CD4-positive, CD25-positive, alpha-beta regulatory T cell (primary cell): ENCODE data around the gene ZNF804B. TPM values are rescaled to one million over a fixed set of nuclear protein-coding genes. Genes with fewer than 3 reads are reported as not detected.
A peak's percentile ranks its signal among the peaks of the same experiment; 100 is the strongest.

ENCODE experiments used
- ATAC-seq, 2 donors: fragments of 150-1000 bp; cut with Tn5 transposase; one replicate each; pipeline ENCODE4 v1.10.0; 2021; ENCODE audit warnings: low read depth in 2 of 2, moderate number of reproducible peaks in 2 of 2, moderate library complexity in 1 of 2
- DNase-seq, 3 donors: peaks; one replicate each; pipeline versions ENCODE4 v3.0.0 to v3.0.0-alpha.2; 2012 to 2022; ENCODE audit warnings: mixed read lengths in 1 of 3
- H3K27ac ChIP-seq: one replicate; pipeline ENCODE4 v1.7.0; 2013; ENCODE audit warnings: mild to moderate bottlenecking, low read length; ENCODE audit not compliant: insufficient read depth, poor library complexity, severe bottlenecking
- H3K27me3 ChIP-seq: one replicate; pipeline ENCODE4 v1.7.0; 2013; ENCODE audit warnings: low read length; ENCODE audit not compliant: control insufficient read depth, insufficient read depth
- H3K36me3 ChIP-seq: one replicate; pipeline ENCODE4 v1.7.0; 2013; ENCODE audit warnings: mild to moderate bottlenecking, low read length, moderate library complexity; ENCODE audit not compliant: control insufficient read depth, insufficient read depth
- H3K4me1 ChIP-seq: 2 replicates; pipeline ENCODE4 v1.7.0; 2013; ENCODE audit warnings: mild to moderate bottlenecking, low read length; ENCODE audit not compliant: insufficient read depth, control insufficient read depth, poor library complexity, severe bottlenecking
- H3K4me3 ChIP-seq: one replicate; pipeline ENCODE4 v1.7.0; 2013; ENCODE audit warnings: low read depth, mild to moderate bottlenecking, low read length, moderate library complexity
- H3K9me3 ChIP-seq, 2 experiments: 1 replicate in 1 of 2; 2 replicates in 1 of 2; pipeline ENCODE4 v1.7.0; 2013; ENCODE audit warnings: low read length in 2 of 2, mild to moderate bottlenecking in 1 of 2, moderate library complexity in 1 of 2; ENCODE audit not compliant: control insufficient read depth in 2 of 2
- H3K27ac Mint-ChIP-seq, 3 donors: one replicate each; pipeline ENCODE4 v1.8.0; 2020 to 2022; ENCODE audit warnings: mild to moderate bottlenecking in 3 of 3, mixed read lengths in 3 of 3, moderate library complexity in 2 of 3
- H3K27me3 Mint-ChIP-seq: one replicate; pipeline ENCODE4 v1.8.0; 2022; ENCODE audit warnings: mild to moderate bottlenecking, mixed read lengths
- H3K36me3 Mint-ChIP-seq: one replicate; pipeline ENCODE4 v1.8.0; 2020; ENCODE audit warnings: mixed read lengths
- H3K4me1 Mint-ChIP-seq, 4 donors: one replicate each; pipeline ENCODE4 v1.8.0; 2020 to 2022; ENCODE audit warnings: mixed read lengths in 4 of 4, mild to moderate bottlenecking in 1 of 4
- H3K4me3 Mint-ChIP-seq, 4 donors: one replicate each; pipeline ENCODE4 v1.8.0; 2020 to 2022; ENCODE audit warnings: mild to moderate bottlenecking in 4 of 4, mixed read lengths in 4 of 4, moderate library complexity in 3 of 4
- H3K9me3 Mint-ChIP-seq, 7 donors: one replicate each; pipeline ENCODE4 v1.8.0; 2020 to 2022; ENCODE audit warnings: mixed read lengths in 7 of 7, mild to moderate bottlenecking in 3 of 7, moderate library complexity in 2 of 7
- polyA plus RNA-seq, 4 donors: library from polyadenylated mRNA; unstranded; fragments of 300-500 nt; fragmentation: Illumina TruSeq; gene quantifications; one replicate each; pipeline ENCODE4 v1.2.3, GENCODE V29; 2021
- total RNA-seq: library from RNA; stranded (reverse); gene quantifications from one replicate; pipeline ENCODE4 v1.2.3, GENCODE V29; 2022

Gene ZNF804B
- total and polyA plus RNA-seq, 5 donors from 2014 or later, result not detected

- H3K4me3 ChIP-seq, result no peak overlapping the region
- no peak overlapping the region for H3K27ac ChIP-seq
- no peak for DNase-seq
- peak overlapping the region in 1 of 4 donors; percentile 7 for H3K4me3 Mint-ChIP-seq
- H3K27me3 Mint-ChIP-seq, result no peaks in the 10 kb centered on the region
- no peak for ATAC-seq
- no peaks in the 10 kb centered on the region for H3K36me3 Mint-ChIP-seq
- no peaks in the 10 kb centered on the region for H3K9me3 ChIP-seq
- no peak overlapping the region for H3K27ac Mint-ChIP-seq
- no peaks in the 10 kb centered on the region for H3K27me3 ChIP-seq
- no peaks in the 10 kb centered on the region for H3K4me1 ChIP-seq
- H3K4me1 Mint-ChIP-seq, result peaks cover 0 to 8% (median 4%) of the 10 kb centered on the region in 4 donors
- H3K36me3 ChIP-seq, result no peaks in the 10 kb centered on the region
- peaks cover 0 to 4% (median 3%) of the 10 kb centered on the region in 7 donors for H3K9me3 Mint-ChIP-seq
Observed at GRCh38 chr7:89001306-89001705, 241.8 kb downstream of the ZNF804B start.

GRCh38 chr7:89002981-89003956 is 243.8 kb downstream of the ZNF804B start:
- Histone ChIP-seq H3K27me3 (no peaks in the 10 kb centered on the region), H3K36me3 (no peaks in the 10 kb centered on the region), H3K27ac (no peak overlapping the region), H3K4me1 (no peaks in the 10 kb centered on the region), H3K4me3 (peak overlapping the region; percentile 64), H3K9me3 (no peaks in the 10 kb centered on the region)
- Mint-ChIP-seq H3K27me3 (no peaks in the 10 kb centered on the region), H3K36me3 (no peaks in the 10 kb centered on the region), H3K4me1 (peaks cover 0 to 8% (median 4%) of the 10 kb centered on the region in 4 donors), H3K9me3 (peaks cover 0 to 4% (median 0%) of the 10 kb centered on the region in 7 donors), H3K4me3 (peak overlapping the region; percentile 7 to 59 (median 33)), H3K27ac (peak overlapping the region in 2 of 3 donors; percentile 2 to 44)
- DNase-seq, result peak in 1 of 3 donors; percentile 10
- no peak for ATAC-seq

- Histone ChIP-seq H3K36me3 (no peaks in the 10 kb centered on the region), H3K27ac (no peak overlapping the region), H3K4me1 (no peaks in the 10 kb centered on the region), H3K9me3 (no peaks in the 10 kb centered on the region), H3K4me3 (no peak overlapping the region), H3K27me3 (no peaks in the 10 kb centered on the region)
- H3K36me3 Mint-ChIP-seq, result no peaks in the 10 kb centered on the region
- H3K4me3 Mint-ChIP-seq, result no peak overlapping the region
- H3K27ac Mint-ChIP-seq, result no peak overlapping the region
- DNase-seq (no peak), ATAC-seq (no peak)
- no peaks in the 10 kb centered on the region for H3K4me1 Mint-ChIP-seq
- H3K27me3 Mint-ChIP-seq, result no peaks in the 10 kb centered on the region
- H3K9me3 Mint-ChIP-seq, result peaks cover 2 to 21% (median 7%) of the 10 kb centered on the region in 7 donors
Observed at GRCh38 chr7:89012016-89012415, 252.5 kb downstream of the ZNF804B start.

GRCh38 chr7:89017695-89018094 is 258.2 kb downstream of the ZNF804B start:
- Mint-ChIP-seq H3K36me3 (no peaks in the 10 kb centered on the region), H3K27me3 (no peaks in the 10 kb centered on the region), H3K4me1 (no peaks in the 10 kb centered on the region), H3K27ac (no peak overlapping the region), H3K4me3 (no peak overlapping the region), H3K9me3 (peaks cover 0 to 37% (median 8%) of the 10 kb centered on the region in 7 donors)
- ATAC-seq, result no peak
- no peak for DNase-seq
- Histone ChIP-seq H3K9me3 (no peaks in the 10 kb centered on the region), H3K27me3 (no peaks in the 10 kb centered on the region), H3K4me1 (no peaks in the 10 kb centered on the region), H3K27ac (no peak overlapping the region), H3K36me3 (no peaks in the 10 kb centered on the region), H3K4me3 (no peak overlapping the region)

- H3K36me3 ChIP-seq, result no peaks in the 10 kb centered on the region
- no peaks in the 10 kb centered on the region for H3K9me3 ChIP-seq
- no peak for ATAC-seq
- no peak overlapping the region for H3K27ac ChIP-seq
- no peaks in the 10 kb centered on the region for H3K27me3 ChIP-seq
- Mint-ChIP-seq H3K4me1 (no peaks in the 10 kb centered on the region), H3K4me3 (no peak overlapping the region), H3K36me3 (no peaks in the 10 kb centered on the region), H3K9me3 (peaks cover 0 to 40% (median 7%) of the 10 kb centered on the region in 7 donors), H3K27ac (no peak overlapping the region), H3K27me3 (no peaks in the 10 kb centered on the region)
- DNase-seq, result no peak
- no peaks in the 10 kb centered on the region for H3K4me1 ChIP-seq
- no peak overlapping the region for H3K4me3 ChIP-seq
Observed at GRCh38 chr7:89021741-89022140, 262.2 kb downstream of the ZNF804B start.

- Mint-ChIP-seq H3K27ac (no peak overlapping the region), H3K9me3 (peaks cover 0 to 30% (median 7%) of the 10 kb centered on the region in 7 donors), H3K4me1 (no peaks in the 10 kb centered on the region), H3K27me3 (no peaks in the 10 kb centered on the region), H3K36me3 (no peaks in the 10 kb centered on the region), H3K4me3 (no peak overlapping the region)
- H3K27me3 ChIP-seq, result no peaks in the 10 kb centered on the region
- ATAC-seq (no peak), DNase-seq (no peak)
- H3K9me3 ChIP-seq, result no peaks in the 10 kb centered on the region
- H3K27ac ChIP-seq, result no peak overlapping the region
- no peak overlapping the region for H3K4me3 ChIP-seq
- no peaks in the 10 kb centered on the region for H3K36me3 ChIP-seq
- H3K4me1 ChIP-seq, result no peaks in the 10 kb centered on the region
Observed at GRCh38 chr7:89023206-89023605, 263.7 kb downstream of the ZNF804B start.

- Histone ChIP-seq H3K27me3 (no peaks in the 10 kb centered on the region), H3K9me3 (no peaks in the 10 kb centered on the region), H3K4me1 (no peaks in the 10 kb centered on the region), H3K36me3 (no peaks in the 10 kb centered on the region), H3K4me3 (no peak overlapping the region), H3K27ac (no peak overlapping the region)
- Mint-ChIP-seq H3K27me3 (no peaks in the 10 kb centered on the region), H3K4me1 (no peaks in the 10 kb centered on the region), H3K9me3 (peaks cover 0 to 23% (median 4%) of the 10 kb centered on the region in 7 donors), H3K27ac (no peak overlapping the region), H3K36me3 (no peaks in the 10 kb centered on the region), H3K4me3 (no peak overlapping the region)
- ATAC-seq (no peak), DNase-seq (no peak)
Observed at GRCh38 chr7:89023877-89024276, 264.4 kb downstream of the ZNF804B start.
